Activated naive CD4-positive, alpha-beta T cell treated with anti-CD3 and anti-CD28 coated beads, Interleukin-2, amount 50 U/mL, for 24 hours (primary cell): ENCODE results near the gene NCAPG2.

Experiments
- H3K27ac Mint-ChIP-seq: one replicate; pipeline ENCODE4 v1.8.0; 2021; ENCODE audit warnings: mild to moderate bottlenecking, mixed read lengths
- H3K27me3 Mint-ChIP-seq: one replicate; pipeline ENCODE4 v1.8.0; 2021; ENCODE audit warnings: mixed read lengths
- H3K36me3 Mint-ChIP-seq: one replicate; pipeline ENCODE4 v1.8.0; 2021; ENCODE audit warnings: mixed read lengths
- H3K4me1 Mint-ChIP-seq: one replicate; pipeline ENCODE4 v1.8.0; 2021; ENCODE audit warnings: mixed read lengths
- H3K4me3 Mint-ChIP-seq: one replicate; pipeline ENCODE4 v1.8.0; 2021; ENCODE audit warnings: mild to moderate bottlenecking, mixed read lengths
- H3K9me3 Mint-ChIP-seq: one replicate; pipeline ENCODE4 v1.8.0; 2021; ENCODE audit warnings: mixed read lengths

Gene NCAPG2

DNA sequence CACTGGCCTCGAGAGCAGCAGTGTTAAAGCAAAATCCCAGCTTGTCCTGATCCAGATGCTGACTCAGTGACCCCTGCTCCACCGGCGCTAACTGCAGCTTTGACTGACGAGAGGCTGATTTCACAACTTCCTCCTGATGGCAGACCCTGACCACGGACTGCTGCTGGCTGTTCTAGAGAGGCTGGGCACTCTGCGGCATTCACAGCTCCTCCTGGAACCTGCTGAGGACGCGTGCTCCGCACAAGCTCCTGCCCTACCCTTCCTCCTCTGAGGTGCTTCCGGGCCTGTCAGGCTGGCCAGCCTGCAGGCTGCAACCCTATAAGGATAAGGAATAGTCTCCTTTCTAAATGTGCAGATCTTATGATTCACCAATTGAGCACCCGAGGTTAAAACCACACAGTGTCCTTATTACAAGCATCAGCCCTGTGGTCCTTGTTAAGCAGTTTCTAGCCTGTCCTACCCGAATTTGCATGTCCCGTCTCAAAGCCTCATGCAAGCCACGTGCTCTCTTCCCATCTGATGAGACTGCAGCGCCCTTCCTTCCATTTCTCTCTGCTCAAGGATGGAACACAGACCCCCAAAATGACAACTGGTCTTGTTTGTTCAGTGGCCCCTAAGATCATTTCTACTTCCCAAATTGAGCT is 35.5 kb upstream of the NCAPG2 start:
- Mint-ChIP-seq H3K36me3 (peaks cover 7% of the 10 kb centered on the region), H3K4me3 (no peak overlapping the region), H3K27ac (peak overlapping the region; percentile 57)

DNA sequence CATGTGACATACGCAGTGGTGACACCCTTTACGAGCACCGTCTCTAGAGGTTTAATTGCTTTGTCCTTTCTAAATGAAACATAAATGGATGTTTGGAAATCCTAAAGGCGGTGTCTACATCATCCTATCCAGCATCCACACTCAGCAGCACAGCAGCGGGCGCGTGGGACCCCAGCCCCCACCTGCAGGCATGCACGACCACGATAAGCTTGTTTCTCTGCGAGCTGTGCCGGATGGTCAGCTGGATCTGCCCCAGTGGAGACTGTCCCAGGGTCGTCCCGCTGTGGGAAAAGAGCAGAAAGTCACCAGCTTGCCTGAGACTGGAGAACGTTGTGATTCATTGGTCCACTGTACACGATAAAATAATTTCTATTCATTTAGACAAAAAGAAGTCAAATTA is 34.2 kb upstream of the NCAPG2 start:
- no peak overlapping the region for H3K4me3 Mint-ChIP-seq
- H3K27ac Mint-ChIP-seq = peak overlapping the region; percentile 59
- no peaks in the 10 kb centered on the region for H3K9me3 Mint-ChIP-seq
- no peaks in the 10 kb centered on the region for H3K27me3 Mint-ChIP-seq
- peaks cover 10% of the 10 kb centered on the region for H3K4me1 Mint-ChIP-seq
- peaks cover 12% of the 10 kb centered on the region for H3K36me3 Mint-ChIP-seq

More for the DNA sequence above, 35.5 kb upstream of the NCAPG2 start:
- Mint-ChIP-seq H3K9me3 (no peaks in the 10 kb centered on the region), H3K4me1 (peaks cover 10% of the 10 kb centered on the region), H3K27me3 (no peaks in the 10 kb centered on the region)

DNA sequence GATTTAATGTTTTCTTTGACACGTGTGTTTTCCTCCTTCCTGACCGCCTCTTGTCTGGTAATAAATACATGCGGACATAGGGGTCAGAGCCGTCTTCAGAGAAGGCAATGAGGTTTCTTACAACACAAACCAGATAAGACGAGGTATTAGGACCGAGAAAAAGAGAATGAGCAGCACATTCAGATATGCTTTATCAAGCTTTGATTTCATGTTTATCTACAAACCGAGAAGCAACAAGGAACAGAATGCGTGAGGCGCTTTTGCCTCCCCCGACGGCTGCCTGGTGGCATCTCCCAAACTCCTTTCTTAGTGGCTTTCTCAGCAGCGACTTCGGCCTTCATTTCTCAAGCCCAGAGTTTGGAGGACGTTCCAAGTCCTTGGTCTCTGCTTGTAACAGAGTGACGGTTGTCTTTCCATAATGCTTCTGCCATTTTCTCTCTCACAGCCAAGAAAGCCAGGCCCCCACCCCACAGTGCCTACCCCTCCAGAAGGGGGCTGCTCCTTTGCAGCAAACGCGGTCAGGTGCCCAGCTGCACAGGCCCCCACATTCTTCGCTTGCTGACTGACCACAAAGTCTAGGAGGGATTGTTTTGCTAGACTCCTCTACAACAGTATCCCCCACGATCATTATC is 32.6 kb upstream of the NCAPG2 start:
- H3K4me1 Mint-ChIP-seq = peaks cover 10% of the 10 kb centered on the region
- no peak overlapping the region for H3K4me3 Mint-ChIP-seq
- no peak overlapping the region for H3K27ac Mint-ChIP-seq
- H3K27me3 Mint-ChIP-seq = no peaks in the 10 kb centered on the region
- H3K36me3 Mint-ChIP-seq = peaks cover 9% of the 10 kb centered on the region
- no peaks in the 10 kb centered on the region for H3K9me3 Mint-ChIP-seq

DNA sequence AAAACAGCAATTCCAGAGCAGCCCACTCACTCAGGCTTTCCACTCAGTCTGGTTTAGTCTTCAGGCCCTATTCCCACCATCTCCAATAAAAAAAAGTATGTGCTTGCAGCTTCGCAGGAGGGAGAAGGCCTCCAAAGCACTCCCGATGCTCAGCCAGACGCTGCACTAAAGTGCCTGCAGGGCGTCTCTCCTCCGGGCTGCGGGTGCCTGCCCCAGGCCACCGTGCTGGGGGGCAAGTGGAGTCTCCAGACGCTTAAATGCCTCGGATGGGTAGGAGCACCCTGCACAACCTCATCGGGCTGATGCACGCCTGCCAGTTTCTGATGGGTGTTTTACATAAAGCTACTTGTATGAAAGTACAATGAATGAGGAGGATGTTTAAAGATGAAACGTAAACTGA is 31.3 kb upstream of the NCAPG2 start:
- no peaks in the 10 kb centered on the region for H3K9me3 Mint-ChIP-seq
- peaks cover 9% of the 10 kb centered on the region for H3K36me3 Mint-ChIP-seq
- no peak overlapping the region for H3K4me3 Mint-ChIP-seq
- peak overlapping the region; percentile 41 for H3K27ac Mint-ChIP-seq
- peaks cover 8% of the 10 kb centered on the region for H3K4me1 Mint-ChIP-seq
- H3K27me3 Mint-ChIP-seq = no peaks in the 10 kb centered on the region

DNA sequence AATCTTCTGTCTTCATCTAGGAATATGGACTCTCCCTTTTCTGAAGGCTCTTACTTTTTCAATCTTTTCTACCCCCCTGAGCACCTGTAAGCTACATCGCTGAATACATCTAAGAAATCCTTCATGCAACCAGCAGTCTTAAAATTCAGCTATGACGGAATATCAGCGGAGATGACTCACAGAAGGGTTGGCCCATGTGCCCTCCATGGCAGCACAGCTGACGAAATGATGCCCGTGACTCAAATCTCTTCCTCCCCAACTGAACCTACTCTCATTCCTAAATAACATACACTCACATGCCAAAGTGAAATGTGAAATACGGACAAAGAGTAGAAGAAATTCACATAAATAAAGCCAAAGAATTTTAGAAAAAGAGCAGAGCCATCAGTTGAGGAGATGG is 30.3 kb upstream of the NCAPG2 start:
- no peaks in the 10 kb centered on the region for H3K27me3 Mint-ChIP-seq
- H3K27ac Mint-ChIP-seq = peak overlapping the region; percentile 14
- H3K4me3 Mint-ChIP-seq = no peak overlapping the region
- no peaks in the 10 kb centered on the region for H3K4me1 Mint-ChIP-seq
- peaks cover 11% of the 10 kb centered on the region for H3K36me3 Mint-ChIP-seq
- no peaks in the 10 kb centered on the region for H3K9me3 Mint-ChIP-seq

GRCh38 chr7:158733775-158734494 is 29.3 kb upstream of the NCAPG2 start:
- peaks cover 11% of the 10 kb centered on the region for H3K36me3 Mint-ChIP-seq
- no peak overlapping the region for H3K27ac Mint-ChIP-seq
- H3K4me3 Mint-ChIP-seq = no peak overlapping the region
- H3K27me3 Mint-ChIP-seq = no peaks in the 10 kb centered on the region
- H3K9me3 Mint-ChIP-seq = no peaks in the 10 kb centered on the region
- H3K4me1 Mint-ChIP-seq = no peaks in the 10 kb centered on the region

- H3K27me3 Mint-ChIP-seq = no peaks in the 10 kb centered on the region
- H3K27ac Mint-ChIP-seq = peak overlapping the region; percentile 17
- no peak overlapping the region for H3K4me3 Mint-ChIP-seq
- H3K9me3 Mint-ChIP-seq = no peaks in the 10 kb centered on the region
- peaks cover 11% of the 10 kb centered on the region for H3K36me3 Mint-ChIP-seq
- no peaks in the 10 kb centered on the region for H3K4me1 Mint-ChIP-seq
These were observed 28.6 kb upstream of the NCAPG2 start for GRCh38 chr7:158733220-158733519.

- Mint-ChIP-seq H3K4me3 (no peak overlapping the region), H3K27ac (no peak overlapping the region), H3K36me3 (peaks cover 11% of the 10 kb centered on the region)
These were observed 28.1 kb upstream of the NCAPG2 start for GRCh38 chr7:158732494-158733219.

DNA sequence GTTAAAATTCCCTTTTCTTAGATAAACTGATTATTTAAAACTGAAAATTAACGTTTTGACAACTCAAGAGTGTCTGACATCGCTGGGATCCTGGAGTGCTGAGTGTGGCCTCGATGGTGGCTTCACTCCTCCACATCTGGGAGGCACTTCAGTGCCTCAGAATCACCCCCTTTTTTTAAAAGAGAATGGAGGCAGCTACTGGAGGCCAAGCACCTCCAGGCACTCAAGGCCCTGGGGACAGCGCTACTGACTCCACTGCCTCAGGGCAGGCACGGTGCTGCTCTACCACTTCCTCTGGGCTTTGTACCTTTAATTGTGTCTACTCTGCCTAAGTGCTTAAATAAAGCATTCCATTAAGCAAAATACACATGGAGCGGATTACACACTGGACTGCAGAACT is 27.2 kb upstream of the NCAPG2 start:
- Mint-ChIP-seq H3K36me3 (peaks cover 11% of the 10 kb centered on the region), H3K4me1 (no peaks in the 10 kb centered on the region), H3K27ac (peak overlapping the region; percentile 23), H3K4me3 (no peak overlapping the region), H3K27me3 (no peaks in the 10 kb centered on the region), H3K9me3 (no peaks in the 10 kb centered on the region)

More at GRCh38 chr7:158732494-158733219, 28.1 kb upstream of the NCAPG2 start:
- Mint-ChIP-seq H3K9me3 (no peaks in the 10 kb centered on the region), H3K27me3 (no peaks in the 10 kb centered on the region), H3K4me1 (no peaks in the 10 kb centered on the region)

DNA sequence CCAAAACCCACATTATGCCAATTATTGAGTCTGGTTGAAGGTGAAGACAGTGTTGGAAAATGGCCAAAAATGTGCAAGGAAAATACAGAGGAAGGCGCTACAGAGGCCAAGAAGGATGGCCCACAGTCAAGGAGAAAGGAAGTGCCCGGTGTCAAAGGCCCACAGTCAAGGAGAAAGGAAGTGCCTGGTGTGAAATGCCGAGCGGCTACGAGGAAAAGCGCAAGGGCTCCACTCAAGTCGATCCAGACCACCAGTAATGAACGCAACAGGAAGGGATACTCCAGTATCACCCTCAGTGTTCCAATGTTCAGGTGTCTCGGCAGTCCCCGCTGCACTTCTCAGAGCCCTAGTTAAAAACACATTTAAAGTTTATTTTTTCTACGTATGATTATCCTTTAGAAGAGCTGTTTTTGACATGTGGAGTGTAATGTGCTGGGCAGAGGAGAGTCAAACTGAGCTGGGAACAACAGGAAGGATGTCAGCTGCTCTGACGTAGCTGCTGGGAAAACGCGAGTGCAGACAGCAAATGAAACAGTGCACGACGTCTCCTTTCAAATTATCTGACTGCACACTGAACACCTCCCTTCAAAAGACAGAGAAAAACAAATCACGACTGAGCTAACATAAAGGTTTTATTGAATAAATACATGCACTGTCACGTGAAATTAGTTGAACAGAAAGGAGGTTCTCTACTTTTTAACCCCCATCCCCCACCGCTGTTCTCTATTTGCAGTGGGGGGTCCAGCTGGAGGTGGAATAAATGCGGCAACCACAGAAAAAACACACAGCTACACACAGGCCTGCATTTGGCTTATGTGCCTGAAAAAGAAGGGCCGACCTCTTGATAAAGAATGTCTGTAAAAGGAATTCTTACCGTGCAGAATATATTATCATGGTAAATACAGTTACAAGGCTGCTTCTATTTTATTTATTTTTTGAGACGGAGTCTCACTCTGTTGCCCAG is 26.1 kb upstream of the NCAPG2 start:
- Mint-ChIP-seq H3K27me3 (no peaks in the 10 kb centered on the region), H3K4me3 (no peak overlapping the region), H3K36me3 (peaks cover 8% of the 10 kb centered on the region), H3K27ac (peak overlapping the region; percentile 44), H3K9me3 (no peaks in the 10 kb centered on the region), H3K4me1 (no peaks in the 10 kb centered on the region)

- Mint-ChIP-seq H3K4me1 (no peaks in the 10 kb centered on the region), H3K9me3 (no peaks in the 10 kb centered on the region), H3K36me3 (peaks cover 4% of the 10 kb centered on the region), H3K4me3 (no peak overlapping the region), H3K27me3 (no peaks in the 10 kb centered on the region), H3K27ac (peak overlapping the region; percentile 44)
These were observed 25.2 kb upstream of the NCAPG2 start for GRCh38 chr7:158729646-158730382.

GRCh38 chr7:158728911-158729645 is 24.5 kb upstream of the NCAPG2 start:
- no peaks in the 10 kb centered on the region for H3K27me3 Mint-ChIP-seq
- no peaks in the 10 kb centered on the region for H3K9me3 Mint-ChIP-seq
- H3K4me1 Mint-ChIP-seq = no peaks in the 10 kb centered on the region
- peaks cover 3% of the 10 kb centered on the region for H3K36me3 Mint-ChIP-seq
- H3K27ac Mint-ChIP-seq = no peak overlapping the region
- H3K4me3 Mint-ChIP-seq = no peak overlapping the region

- Mint-ChIP-seq H3K27ac (no peak overlapping the region), H3K36me3 (peaks cover 3% of the 10 kb centered on the region), H3K4me1 (no peaks in the 10 kb centered on the region), H3K9me3 (no peaks in the 10 kb centered on the region), H3K27me3 (no peaks in the 10 kb centered on the region), H3K4me3 (no peak overlapping the region)
These were observed 23.1 kb upstream of the NCAPG2 start for GRCh38 chr7:158727690-158728089.

- Mint-ChIP-seq H3K36me3 (peaks cover 3% of the 10 kb centered on the region), H3K27ac (no peak overlapping the region), H3K9me3 (no peaks in the 10 kb centered on the region), H3K27me3 (no peaks in the 10 kb centered on the region), H3K4me1 (no peaks in the 10 kb centered on the region), H3K4me3 (no peak overlapping the region)
These were observed 21.7 kb upstream of the NCAPG2 start for GRCh38 chr7:158726277-158726807.
